RWPE1 (cell line): ENCODE measurements around the gene FGD4.

Experiments used
- CTCF ChIA-PET: fragments of 350-600 bp; sonication (Branson Sonifier 250); formaldehyde crosslinking; extraction: SDS; loops from one replicate; lab custom pipeline; 2021; lab: Yijun Ruan, JAX
- POLR2A ChIA-PET: fragments of 400-600 bp; formaldehyde crosslinking; extraction: SDS; loops from one replicate; lab custom pipeline; 2020; ENCODE audit warnings: antibody characterized with exemption; ENCODE audit not compliant: low non-redundant PET; lab: Yijun Ruan, JAX
- DNase-seq: peaks from one replicate; pipeline ENCODE4 v3.0.0; 2012; ENCODE audit warnings: low spot score
- H3K27ac ChIP-seq: fragments of 450-650 bp; 2 replicates; pipeline ENCODE4 v1.5.1; 2017
- TF ChIP-seq, protein P1 (sequence below): fragments of 450-650 bp; conservative IDR thresholded peaks from 2 replicates; pipeline ENCODE4 v1.5.1; 2017; ENCODE audit warnings: low read depth, mild to moderate bottlenecking

FGD4 gene

DNA sequence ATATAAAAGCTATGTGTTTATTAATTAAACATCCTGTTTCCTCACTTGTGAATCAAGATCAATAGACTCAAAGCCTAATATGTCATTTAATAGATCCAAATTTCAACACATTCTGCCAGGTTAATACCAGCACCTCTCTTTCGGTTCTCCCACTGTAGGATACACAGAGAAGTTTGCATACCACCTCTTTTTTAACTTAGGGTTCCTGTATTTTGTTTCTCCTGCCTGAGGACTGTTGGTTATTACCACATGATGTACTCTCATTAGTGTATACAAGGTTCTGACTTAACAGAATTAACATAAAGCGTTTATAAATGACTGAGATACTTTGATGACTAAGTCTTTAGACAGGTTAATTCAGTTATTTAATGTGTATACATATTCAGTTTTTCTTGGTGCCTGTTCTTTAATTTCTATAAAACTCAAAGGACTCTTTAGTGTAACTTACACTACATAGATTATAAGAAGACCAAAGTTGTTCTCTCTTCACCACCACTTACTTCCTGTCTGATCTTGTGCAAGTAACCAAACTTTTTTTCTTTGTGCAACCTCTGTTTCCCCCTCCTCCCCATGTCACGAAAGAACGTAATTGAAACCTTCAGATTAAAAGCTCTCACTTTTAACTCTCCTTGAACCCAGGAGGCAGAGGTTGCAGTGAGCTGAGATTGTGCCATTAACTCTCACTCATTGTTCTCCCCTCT is 190.0 kb downstream of the FGD4 start:
- DNase-seq: no peak
- no peak overlapping the region for H3K27ac ChIP-seq
- CTCF ChIA-PET: interaction anchor here (0.6 to 0.8 kb wide), 3 partner anchors 119 to 208 kb away, joined by 3 to 4 read pairs (median 3); no protein-coding TSS in a partner anchor
- TF ChIP-seq, protein P1, sequence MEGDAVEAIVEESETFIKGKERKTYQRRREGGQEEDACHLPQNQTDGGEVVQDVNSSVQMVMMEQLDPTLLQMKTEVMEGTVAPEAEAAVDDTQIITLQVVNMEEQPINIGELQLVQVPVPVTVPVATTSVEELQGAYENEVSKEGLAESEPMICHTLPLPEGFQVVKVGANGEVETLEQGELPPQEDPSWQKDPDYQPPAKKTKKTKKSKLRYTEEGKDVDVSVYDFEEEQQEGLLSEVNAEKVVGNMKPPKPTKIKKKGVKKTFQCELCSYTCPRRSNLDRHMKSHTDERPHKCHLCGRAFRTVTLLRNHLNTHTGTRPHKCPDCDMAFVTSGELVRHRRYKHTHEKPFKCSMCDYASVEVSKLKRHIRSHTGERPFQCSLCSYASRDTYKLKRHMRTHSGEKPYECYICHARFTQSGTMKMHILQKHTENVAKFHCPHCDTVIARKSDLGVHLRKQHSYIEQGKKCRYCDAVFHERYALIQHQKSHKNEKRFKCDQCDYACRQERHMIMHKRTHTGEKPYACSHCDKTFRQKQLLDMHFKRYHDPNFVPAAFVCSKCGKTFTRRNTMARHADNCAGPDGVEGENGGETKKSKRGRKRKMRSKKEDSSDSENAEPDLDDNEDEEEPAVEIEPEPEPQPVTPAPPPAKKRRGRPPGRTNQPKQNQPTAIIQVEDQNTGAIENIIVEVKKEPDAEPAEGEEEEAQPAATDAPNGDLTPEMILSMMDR: no peak
- POLR2A ChIA-PET: interaction anchor here (0.6 kb wide), 1 partner anchor 1667 kb away, joined by 3 read pairs; no protein-coding TSS in a partner anchor

DNA sequence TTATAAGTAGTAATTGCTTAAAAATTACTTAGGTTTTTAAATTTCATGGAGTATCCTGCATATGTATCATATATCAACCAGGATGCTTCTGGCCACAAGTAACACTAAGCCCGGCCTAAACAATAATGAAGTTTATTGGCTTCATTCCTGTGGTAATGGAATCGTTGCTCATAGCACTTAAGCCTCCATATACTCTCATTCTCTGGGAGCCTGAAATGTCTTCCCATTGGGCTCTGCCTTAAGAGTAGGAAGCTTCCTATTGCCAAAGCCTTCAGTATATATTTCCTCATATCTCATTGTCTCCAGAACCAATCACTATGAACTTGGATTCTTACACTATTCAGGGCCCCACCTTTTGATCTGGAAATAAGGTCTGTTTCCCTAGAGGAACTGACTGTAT is 195.9 kb downstream of the FGD4 start:
- POLR2A ChIA-PET: no interaction called here
- no peak for DNase-seq
- TF ChIP-seq, protein P1: no peak
- no peak overlapping the region for H3K27ac ChIP-seq
- CTCF ChIA-PET: no interaction called here

DNA sequence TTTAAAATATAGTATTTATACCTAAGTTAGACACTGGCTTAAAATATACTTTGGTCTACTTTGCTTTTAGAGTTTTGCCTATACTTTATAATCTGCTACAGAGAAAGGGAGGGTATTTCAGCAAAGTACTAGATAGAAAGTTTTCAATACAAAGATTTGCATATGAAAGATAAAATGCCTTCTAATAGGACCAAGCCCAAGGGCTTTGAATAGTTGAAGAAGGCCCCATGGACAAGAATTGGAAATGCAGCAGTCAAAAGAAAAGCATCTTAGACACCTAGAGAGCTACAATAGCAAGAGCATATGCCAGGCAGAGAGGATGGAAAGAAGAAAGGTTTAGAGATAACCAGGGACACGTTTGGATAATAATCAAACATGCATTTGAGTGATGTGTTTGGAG is 196.7 kb downstream of the FGD4 start:
- no peak for DNase-seq
- POLR2A ChIA-PET: no interaction called here
- CTCF ChIA-PET: no interaction called here
- H3K27ac ChIP-seq: no peak overlapping the region
- TF ChIP-seq, protein P1: no peak

DNA sequence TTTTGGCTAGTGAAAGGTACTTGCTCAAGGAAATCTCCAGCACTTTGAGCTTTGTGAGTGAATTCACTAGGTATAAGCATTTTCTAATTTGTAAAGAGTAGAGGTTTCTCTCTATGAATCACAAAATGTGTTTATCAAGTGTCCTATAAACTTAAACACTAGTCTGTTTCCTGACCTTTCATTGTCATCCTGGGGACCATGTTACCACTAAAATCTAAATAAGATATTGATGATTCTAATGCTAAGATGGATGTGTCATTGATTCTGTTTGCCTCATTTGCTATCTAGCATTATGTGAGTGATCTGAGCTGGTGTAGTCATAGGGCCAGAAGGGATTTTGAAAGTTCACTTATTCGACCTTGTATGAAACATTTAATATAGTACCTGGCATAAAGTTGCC is 199.3 kb downstream of the FGD4 start:
- no peak for DNase-seq
- TF ChIP-seq, protein P1: no peak
- ChIA-PET CTCF (no interaction called here), POLR2A (no interaction called here)
- no peak overlapping the region for H3K27ac ChIP-seq

DNA sequence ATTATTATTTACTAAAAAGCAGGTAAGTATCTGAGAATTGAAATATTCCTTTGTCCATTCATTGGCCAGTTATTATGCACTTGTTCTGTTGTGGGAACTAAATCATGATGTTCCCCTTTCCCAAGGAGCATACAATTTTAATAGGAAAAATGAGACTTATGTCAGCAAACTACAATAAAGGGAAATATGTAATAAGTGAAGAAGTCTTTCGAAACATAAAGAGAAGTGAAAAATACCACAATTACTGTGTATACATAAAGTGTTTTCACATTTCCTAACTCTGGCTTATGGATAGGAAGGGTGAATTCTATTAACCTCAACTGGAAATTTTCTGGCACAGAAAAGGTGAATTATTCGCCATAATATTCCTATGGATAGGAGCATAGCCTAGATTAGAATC is 201.3 kb downstream of the FGD4 start:
- ChIA-PET CTCF (no interaction called here), POLR2A (no interaction called here)
- TF ChIP-seq, protein P1: no peak
- H3K27ac ChIP-seq: no peak overlapping the region
- no peak for DNase-seq

DNA sequence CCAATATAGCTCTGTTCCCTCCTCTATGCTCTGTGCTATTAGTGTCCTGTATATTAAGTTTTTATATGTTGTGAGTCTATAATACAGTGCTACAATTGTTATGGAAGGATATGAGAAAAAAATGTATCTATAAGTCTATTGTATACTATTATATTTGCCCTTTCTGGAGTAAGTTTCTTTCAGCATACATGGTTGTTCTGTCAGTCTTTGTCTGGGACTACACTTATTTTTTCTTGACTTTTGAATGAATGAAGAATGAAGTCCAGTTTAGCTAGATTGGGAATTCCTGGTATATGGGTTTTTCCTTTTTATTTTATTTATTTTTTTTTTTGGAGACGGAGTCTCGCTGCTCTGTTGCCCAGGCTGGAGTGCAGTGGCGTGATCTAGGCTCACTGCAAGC is 203.7 kb downstream of the FGD4 start:
- TF ChIP-seq, protein P1: no peak

More for the DNA sequence above, 203.7 kb downstream of the FGD4 start:
- DNase-seq: no peak
- POLR2A ChIA-PET: no interaction called here
- no peak overlapping the region for H3K27ac ChIP-seq
- CTCF ChIA-PET: interaction anchor here (0.6 kb wide), 1 partner anchor 237 kb away, joined by 3 read pairs; no protein-coding TSS in a partner anchor
